ENCODE measurements around the gene STK24. TPM values are rescaled to one million over a fixed set of nuclear protein-coding genes. Genes with fewer than 3 reads are reported as not detected.

The STK24 gene
- total RNA-seq, 2 donors from 2014 or later: 50.8 to 80.3 TPM

DNA sequence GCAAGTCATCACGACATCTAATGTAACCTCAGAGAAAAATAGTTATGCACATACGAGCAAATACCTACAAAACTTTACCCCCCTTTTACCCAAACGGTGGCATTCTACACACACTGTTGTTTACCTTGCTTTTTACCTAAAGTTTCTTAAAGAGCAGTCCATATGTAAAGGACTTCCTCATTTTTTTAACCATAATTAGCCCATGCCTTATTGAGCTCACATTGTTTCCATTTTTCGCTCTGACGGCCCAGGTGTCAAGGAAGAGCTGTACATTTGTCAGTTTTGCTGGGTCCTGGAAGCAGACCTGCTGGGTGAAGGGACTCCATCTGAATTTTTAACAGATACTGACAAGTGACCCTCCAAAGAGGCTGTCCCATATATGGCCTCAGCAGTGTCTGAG is 89.4 kb downstream of the STK24 start:
- no peak for DNase-seq (ENCODE audit: low spot score)
- ATAC-seq (ENCODE audit: insufficient number of reproducible peaks, low FRiP score, low read depth): no peak
- H3K4me1 ChIP-seq (ENCODE audit: control insufficient read depth in 1 of 2, low read depth in 2 of 2): peaks cover 22 to 34% of the 10 kb centered on the region in 2 donors
- TF ChIP-seq, protein P1, sequence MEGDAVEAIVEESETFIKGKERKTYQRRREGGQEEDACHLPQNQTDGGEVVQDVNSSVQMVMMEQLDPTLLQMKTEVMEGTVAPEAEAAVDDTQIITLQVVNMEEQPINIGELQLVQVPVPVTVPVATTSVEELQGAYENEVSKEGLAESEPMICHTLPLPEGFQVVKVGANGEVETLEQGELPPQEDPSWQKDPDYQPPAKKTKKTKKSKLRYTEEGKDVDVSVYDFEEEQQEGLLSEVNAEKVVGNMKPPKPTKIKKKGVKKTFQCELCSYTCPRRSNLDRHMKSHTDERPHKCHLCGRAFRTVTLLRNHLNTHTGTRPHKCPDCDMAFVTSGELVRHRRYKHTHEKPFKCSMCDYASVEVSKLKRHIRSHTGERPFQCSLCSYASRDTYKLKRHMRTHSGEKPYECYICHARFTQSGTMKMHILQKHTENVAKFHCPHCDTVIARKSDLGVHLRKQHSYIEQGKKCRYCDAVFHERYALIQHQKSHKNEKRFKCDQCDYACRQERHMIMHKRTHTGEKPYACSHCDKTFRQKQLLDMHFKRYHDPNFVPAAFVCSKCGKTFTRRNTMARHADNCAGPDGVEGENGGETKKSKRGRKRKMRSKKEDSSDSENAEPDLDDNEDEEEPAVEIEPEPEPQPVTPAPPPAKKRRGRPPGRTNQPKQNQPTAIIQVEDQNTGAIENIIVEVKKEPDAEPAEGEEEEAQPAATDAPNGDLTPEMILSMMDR (IDR thresholded peaks at IDR 0.05): no peak
- H3K36me3 ChIP-seq: no peaks in the 10 kb centered on the region
- no peaks in the 10 kb centered on the region for H3K9me3 ChIP-seq
- no peaks in the 10 kb centered on the region for H3K27me3 ChIP-seq (replicated peaks; ENCODE audit: insufficient read depth)
- H3K27ac ChIP-seq: no peak overlapping the region
- no peak overlapping the region for H3K4me3 ChIP-seq

DNA sequence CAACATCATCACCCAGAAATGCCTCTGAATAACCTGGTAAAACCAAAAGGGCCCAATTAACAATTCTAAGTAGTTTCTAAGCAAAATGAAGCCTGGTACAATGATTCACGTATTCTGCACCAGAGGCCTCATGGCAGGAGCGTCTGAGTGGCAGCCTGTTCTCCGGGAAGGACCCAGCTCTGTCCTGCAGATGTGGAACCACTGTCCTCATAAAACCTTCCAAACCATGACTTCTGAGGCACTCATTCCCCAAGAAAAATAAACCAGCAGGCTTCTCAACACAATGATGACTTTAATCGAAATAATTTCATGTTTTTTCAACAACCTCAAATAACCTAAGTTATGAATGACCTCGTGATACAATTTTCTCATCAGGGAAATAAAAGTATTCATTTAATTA is 89.9 kb downstream of the STK24 start:
- Histone ChIP-seq H3K9me3 (no peaks in the 10 kb centered on the region), H3K36me3 (no peaks in the 10 kb centered on the region), H3K27ac (no peak overlapping the region), H3K27me3 (replicated peaks; ENCODE audit: insufficient read depth) (no peaks in the 10 kb centered on the region), H3K4me3 (no peak overlapping the region), H3K4me1 (ENCODE audit: control insufficient read depth in 1 of 2, low read depth in 2 of 2) (peaks cover 23 to 38% of the 10 kb centered on the region in 2 donors)
- DNase-seq (ENCODE audit: low spot score) (no peak), ATAC-seq (ENCODE audit: insufficient number of reproducible peaks, low FRiP score, low read depth) (no peak)
- TF ChIP-seq, protein P1 (IDR thresholded peaks at IDR 0.05): no peak

GRCh38 chr13:98486412-98486811 is 90.5 kb downstream of the STK24 start:
- Histone ChIP-seq H3K9me3 (no peaks in the 10 kb centered on the region), H3K27me3 (replicated peaks; ENCODE audit: insufficient read depth) (no peaks in the 10 kb centered on the region), H3K36me3 (no peaks in the 10 kb centered on the region), H3K4me1 (ENCODE audit: control insufficient read depth in 1 of 2, low read depth in 2 of 2) (peaks cover 23 to 38% of the 10 kb centered on the region in 2 donors), H3K4me3 (no peak overlapping the region), H3K27ac (no peak overlapping the region)
- TF ChIP-seq, protein P1 (IDR thresholded peaks at IDR 0.05): no peak
- no peak for DNase-seq (ENCODE audit: low spot score)
- no peak for ATAC-seq (ENCODE audit: insufficient number of reproducible peaks, low FRiP score, low read depth)

- TF ChIP-seq, protein P1 (IDR thresholded peaks at IDR 0.05): no peak
- Histone ChIP-seq H3K36me3 (no peaks in the 10 kb centered on the region), H3K9me3 (no peaks in the 10 kb centered on the region), H3K27ac (peak overlapping the region; percentile 67 to 75), H3K4me1 (ENCODE audit: control insufficient read depth in 1 of 2, low read depth in 2 of 2) (peaks cover 23 to 38% of the 10 kb centered on the region in 2 donors), H3K4me3 (no peak overlapping the region), H3K27me3 (replicated peaks; ENCODE audit: insufficient read depth) (no peaks in the 10 kb centered on the region)
- DNase-seq (ENCODE audit: low spot score) (no peak), ATAC-seq (ENCODE audit: insufficient number of reproducible peaks, low FRiP score, low read depth) (no peak)
These were observed 91.3 kb downstream of the STK24 start for GRCh38 chr13:98485561-98485960.

GRCh38 chr13:98484289-98485219 is 92.4 kb downstream of the STK24 start:
- Histone ChIP-seq H3K4me1 (ENCODE audit: control insufficient read depth in 1 of 2, low read depth in 2 of 2) (peaks cover 23 to 38% of the 10 kb centered on the region in 2 donors), H3K9me3 (no peaks in the 10 kb centered on the region), H3K4me3 (peak overlapping the region; percentile 48), H3K27ac (peak overlapping the region; percentile 67 to 75), H3K36me3 (no peaks in the 10 kb centered on the region), H3K27me3 (replicated peaks; ENCODE audit: insufficient read depth) (no peaks in the 10 kb centered on the region)
- peak; percentile 85 for DNase-seq (ENCODE audit: low spot score)
- TF ChIP-seq, protein P1 (IDR thresholded peaks at IDR 0.05): no peak
- peak; percentile 92 for ATAC-seq (ENCODE audit: insufficient number of reproducible peaks, low FRiP score, low read depth)
